IPS DF 6.9 (cell line): ENCODE data around the gene COLEC12.
"Not testable (repeated sequence)": the region's sequence is repeated elsewhere in the genome, so short reads cannot be mapped to it uniquely, and the experiment has no call there.

Experiments
- DNase-seq: peaks from one replicate; pipeline ENCODE4 v3.0.0-alpha.2; 2013; ENCODE audit warnings: low read depth, low spot score
- H3K27ac ChIP-seq: one replicate; pipeline ENCODE4 v1.5.1; 2013; ENCODE audit warnings: low read length, control low read depth
- H3K27me3 ChIP-seq: 2 replicates; pipeline ENCODE4 v1.6.1; 2013; ENCODE audit warnings: mild to moderate bottlenecking, low read length; ENCODE audit not compliant: control insufficient read depth, insufficient read depth
- H3K36me3 ChIP-seq: 2 replicates; pipeline ENCODE4 v1.6.1; 2013; ENCODE audit warnings: low read length; ENCODE audit not compliant: control insufficient read depth, insufficient read depth
- H3K4me1 ChIP-seq: 2 replicates; pipeline ENCODE4 v1.6.1; 2013; ENCODE audit warnings: low read length; ENCODE audit not compliant: control insufficient read depth, insufficient read depth
- H3K4me3 ChIP-seq: 2 replicates; pipeline ENCODE4 v1.5.1; 2013; ENCODE audit warnings: mild to moderate bottlenecking, low read length
- H3K9me3 ChIP-seq: 2 replicates; pipeline ENCODE4 v1.6.1; 2013; ENCODE audit warnings: low read length, inconsistent platforms; ENCODE audit not compliant: control insufficient read depth, insufficient read depth
- WGBS: extraction: QIAGEN DNeasy Blood & Tissue Kit; methylation state at CpG from one replicate; pipeline ENCODE4 v1.1.7; 2013; ENCODE audit warnings: mixed read lengths, missing lambda C conversion rate; ENCODE audit not compliant: insufficient read length, insufficient coverage; 5-methylcytosine and 5-hydroxymethylcytosine counted together

COLEC12 gene

DNA sequence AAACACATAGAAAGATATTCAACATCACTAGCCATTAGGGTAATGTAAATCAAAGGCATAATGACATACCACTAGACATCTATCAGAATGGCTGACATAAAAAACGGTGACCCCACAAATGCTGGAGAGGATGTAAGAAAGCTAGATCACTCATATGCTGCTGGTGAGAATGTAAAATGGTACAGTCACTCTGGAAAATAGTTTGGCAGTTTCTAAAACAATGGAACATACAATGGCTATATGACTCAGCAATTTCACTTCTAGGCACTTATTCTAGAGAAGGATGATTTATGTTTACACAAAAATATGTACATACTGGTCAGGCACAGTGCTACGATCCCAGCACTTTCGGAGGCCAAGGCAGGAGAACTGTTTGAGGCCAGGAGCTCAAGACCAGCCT is 87.3 kb downstream of the COLEC12 start:
- Histone ChIP-seq H3K4me3 (no peak overlapping the region), H3K9me3 (no peaks in the 10 kb centered on the region), H3K27me3 (no peaks in the 10 kb centered on the region), H3K36me3 (no peaks in the 10 kb centered on the region), H3K27ac (no peak overlapping the region), H3K4me1 (no peaks in the 10 kb centered on the region)
- WGBS: no CpG with 5 or more reads among the region's 3 CpGs
- no peak for DNase-seq

- Histone ChIP-seq H3K36me3 (no peaks in the 10 kb centered on the region), H3K4me3 (no peak overlapping the region), H3K9me3 (no peaks in the 10 kb centered on the region), H3K27ac (no peak overlapping the region), H3K4me1 (no peaks in the 10 kb centered on the region), H3K27me3 (no peaks in the 10 kb centered on the region)
- DNase-seq: no peak
These were observed 90.5 kb downstream of the COLEC12 start for GRCh38 chr18:410047-410455.

- H3K4me1 ChIP-seq: no peaks in the 10 kb centered on the region
- no CpG with 5 or more reads among the region's 1 CpG for WGBS
- DNase-seq: no peak
These were observed 92.1 kb downstream of the COLEC12 start for GRCh38 chr18:408367-408766.

DNA sequence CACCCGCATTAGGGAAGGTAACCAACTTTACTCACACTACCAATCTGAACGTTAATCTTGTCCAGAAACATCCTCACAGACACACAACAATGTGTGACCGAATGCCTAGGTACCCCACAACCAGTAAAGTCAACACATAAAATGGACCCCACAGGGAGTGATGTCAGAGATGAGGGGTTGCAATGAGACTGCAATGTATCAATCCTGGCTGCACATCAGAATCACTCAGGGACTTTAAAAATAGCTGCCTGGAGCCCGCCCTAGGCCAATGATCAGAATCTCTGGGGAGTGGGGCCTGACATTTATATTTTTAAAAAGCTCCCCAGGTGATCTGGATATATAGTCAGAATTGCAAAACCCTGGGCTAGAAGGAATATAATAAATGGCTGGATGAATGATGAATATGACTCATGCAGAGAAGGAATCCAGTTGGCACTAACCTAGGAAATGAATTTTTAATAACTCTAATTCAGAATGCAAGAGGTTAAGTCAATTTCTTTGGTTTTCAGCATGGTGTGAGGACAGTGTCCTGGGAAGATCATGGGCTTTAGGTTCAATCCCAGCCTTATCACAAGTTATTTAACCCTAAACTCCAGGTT is 92.8 kb downstream of the COLEC12 start:
- no peaks in the 10 kb centered on the region for H3K36me3 ChIP-seq
- H3K4me1 ChIP-seq: no peaks in the 10 kb centered on the region
- H3K27ac ChIP-seq: no peak overlapping the region
- H3K4me3 ChIP-seq: no peak overlapping the region
- H3K9me3 ChIP-seq: no peaks in the 10 kb centered on the region
- no CpG with 5 or more reads among the region's 4 CpGs for WGBS
- H3K27me3 ChIP-seq: no peaks in the 10 kb centered on the region
- no peak for DNase-seq

More at GRCh38 chr18:408367-408766, 92.1 kb downstream of the COLEC12 start:
- H3K27ac ChIP-seq: no peak overlapping the region
- no peaks in the 10 kb centered on the region for H3K27me3 ChIP-seq
- no peaks in the 10 kb centered on the region for H3K9me3 ChIP-seq
- no peaks in the 10 kb centered on the region for H3K36me3 ChIP-seq
- H3K4me3 ChIP-seq: no peak overlapping the region

GRCh38 chr18:407191-407590 is 93.3 kb downstream of the COLEC12 start:
- H3K9me3 ChIP-seq: no peaks in the 10 kb centered on the region
- DNase-seq: no peak
- no peaks in the 10 kb centered on the region for H3K4me1 ChIP-seq
- H3K4me3 ChIP-seq: no peak overlapping the region
- no peaks in the 10 kb centered on the region for H3K36me3 ChIP-seq
- H3K27ac ChIP-seq: no peak overlapping the region
- no CpG with 5 or more reads among the region's 3 CpGs for whole genome bisulfite sequencing
- no peaks in the 10 kb centered on the region for H3K27me3 ChIP-seq

DNA sequence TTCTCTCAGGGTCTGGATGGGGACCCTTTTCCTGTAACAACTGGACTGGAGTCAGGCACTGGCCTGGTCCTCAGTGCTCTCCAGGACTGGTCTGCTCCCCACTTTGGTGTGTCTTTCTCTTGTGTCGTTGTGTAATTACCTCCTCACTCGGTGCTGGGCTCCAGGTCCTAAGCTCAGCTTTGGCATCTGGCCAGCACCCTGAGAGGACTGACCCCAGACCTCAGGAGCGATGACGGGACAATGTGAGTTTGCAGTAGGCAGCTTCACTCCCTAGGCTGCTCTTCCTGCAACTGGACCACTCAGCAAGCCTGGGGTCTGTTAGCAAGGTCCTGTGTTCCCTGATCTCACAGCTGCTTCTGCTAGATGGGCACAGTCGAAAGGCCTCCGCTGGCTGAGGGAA is 93.8 kb downstream of the COLEC12 start:
- H3K36me3 ChIP-seq: no peaks in the 10 kb centered on the region
- H3K4me3 ChIP-seq: no peak overlapping the region
- H3K9me3 ChIP-seq: no peaks in the 10 kb centered on the region
- DNase-seq: no peak
- H3K27me3 ChIP-seq: no peaks in the 10 kb centered on the region
- H3K4me1 ChIP-seq: no peaks in the 10 kb centered on the region
- no peak overlapping the region for H3K27ac ChIP-seq
- WGBS: no CpG with 5 or more reads among the region's 6 CpGs

DNA sequence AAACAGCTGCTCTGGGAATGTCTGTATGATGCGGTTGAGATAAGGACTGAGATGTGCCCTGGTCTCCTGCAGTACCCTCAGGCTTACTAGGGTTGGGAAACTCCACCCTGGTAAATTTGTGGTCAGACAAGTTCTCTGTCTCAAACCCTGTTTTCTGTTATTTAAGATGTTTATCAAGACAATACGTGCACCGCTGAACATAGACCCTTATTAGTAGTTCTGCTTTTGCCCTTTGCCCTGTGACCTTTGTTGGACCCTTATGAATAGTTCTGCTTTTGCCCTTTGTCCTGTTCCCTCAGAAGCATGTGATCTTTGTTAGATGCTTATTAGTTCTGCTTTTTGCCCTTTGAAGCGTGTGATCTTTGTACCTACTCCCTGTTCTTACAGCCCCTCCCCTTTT is 95.5 kb downstream of the COLEC12 start:
- not testable (repeated sequence) for H3K9me3 ChIP-seq, H3K27ac ChIP-seq, DNase-seq, H3K27me3 ChIP-seq, H3K4me3 ChIP-seq, H3K4me1 ChIP-seq, H3K36me3 ChIP-seq
- no CpG with 5 or more reads among the region's 4 CpGs for WGBS

- WGBS: no CpG with 5 or more reads among the region's 8 CpGs
- no peak overlapping the region for H3K4me3 ChIP-seq
- no peak for DNase-seq
- H3K36me3 ChIP-seq: no peaks in the 10 kb centered on the region
- no peaks in the 10 kb centered on the region for H3K9me3 ChIP-seq
- no peak overlapping the region for H3K27ac ChIP-seq
- no peaks in the 10 kb centered on the region for H3K27me3 ChIP-seq
- H3K4me1 ChIP-seq: no peaks in the 10 kb centered on the region
These were observed 96.4 kb downstream of the COLEC12 start for GRCh38 chr18:404061-404636.

GRCh38 chr18:402129-402528 is 98.4 kb downstream of the COLEC12 start:
- Histone ChIP-seq H3K36me3 (no peaks in the 10 kb centered on the region), H3K27me3 (no peaks in the 10 kb centered on the region), H3K4me3 (no peak overlapping the region), H3K27ac (no peak overlapping the region), H3K4me1 (no peaks in the 10 kb centered on the region), H3K9me3 (no peaks in the 10 kb centered on the region)
- DNase-seq: no peak
- WGBS: no CpG with 5 or more reads among the region's 5 CpGs

DNA sequence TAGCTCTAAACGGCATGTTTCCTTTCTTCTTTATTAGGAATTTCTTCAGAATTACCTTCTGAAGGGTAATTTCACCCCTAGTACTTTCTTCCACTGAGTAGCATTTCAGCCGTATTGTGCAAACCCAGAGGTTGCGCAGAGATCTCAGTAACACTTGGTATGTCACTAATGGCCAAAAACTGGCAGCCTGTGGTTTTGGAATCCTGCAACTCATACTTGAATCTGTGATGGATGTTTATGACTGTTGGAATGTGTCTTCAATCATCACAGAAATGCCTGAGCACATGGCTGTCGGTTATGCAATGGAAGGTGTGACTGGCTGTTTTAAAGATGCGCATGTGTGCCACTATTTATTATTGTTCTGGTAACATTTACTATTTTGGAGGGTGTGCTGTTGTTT is 100.0 kb downstream of the COLEC12 start:
- Histone ChIP-seq H3K27ac (no peak overlapping the region), H3K27me3 (no peaks in the 10 kb centered on the region), H3K9me3 (no peaks in the 10 kb centered on the region), H3K4me1 (no peaks in the 10 kb centered on the region), H3K36me3 (no peaks in the 10 kb centered on the region), H3K4me3 (no peak overlapping the region)
- DNase-seq: no peak
- no CpG with 5 or more reads among the region's 5 CpGs for WGBS

DNA sequence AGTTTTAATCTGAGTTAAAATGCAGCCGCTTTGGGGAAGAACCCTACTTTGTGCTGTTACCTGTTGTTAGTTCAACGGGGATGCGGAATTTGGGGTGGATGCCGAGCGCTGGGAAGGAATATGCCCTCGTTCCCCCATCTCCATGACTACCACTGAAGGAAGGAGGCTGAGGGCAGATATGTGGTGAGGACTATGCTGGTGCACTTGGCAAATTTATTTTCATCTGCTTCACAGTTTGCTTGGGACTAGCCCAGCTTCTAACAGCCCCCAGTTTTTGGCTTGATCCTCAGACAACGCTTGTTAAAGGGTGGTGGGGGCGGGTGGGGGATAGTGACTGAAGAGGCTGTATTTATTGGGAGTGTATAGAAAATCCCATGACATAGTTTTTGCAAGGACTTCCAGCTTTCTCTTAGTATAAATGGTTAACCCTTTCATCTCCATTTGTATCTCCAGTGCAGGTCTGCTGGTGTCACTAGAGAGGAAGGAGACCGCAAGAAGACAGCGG is 100.8 kb downstream of the COLEC12 start:
- Histone ChIP-seq H3K4me1 (no peaks in the 10 kb centered on the region), H3K9me3 (no peaks in the 10 kb centered on the region), H3K4me3 (no peak overlapping the region), H3K27ac (no peak overlapping the region), H3K36me3 (no peaks in the 10 kb centered on the region), H3K27me3 (no peaks in the 10 kb centered on the region)
- WGBS: no CpG with 5 or more reads among the region's 10 CpGs
- no peak for DNase-seq
